OCI-LY1 (cell line): Measurements from ENCODE around the gene AP5S1.

Experiments
- H2AFZ ChIP-seq: fragments of 200-600 bp; sonication (generic), shearing (Covaris generic); 2 replicates; pipeline ENCODE4 v1.6.0; 2014; ENCODE audit warnings: antibody characterized with exemption, mild to moderate bottlenecking, low read length
- H3F3A ChIP-seq: fragments of 200-600 bp; sonication (generic), shearing (Covaris generic); 2 replicates; pipeline ENCODE4 v1.6.0; 2014; ENCODE audit warnings: mild to moderate bottlenecking, antibody characterized with exemption, low read length, moderate library complexity; ENCODE audit not compliant: insufficient read depth
- H3K27ac ChIP-seq: fragments of 200-600 bp; sonication (generic); 2 replicates; pipeline ENCODE4 v1.5.1; 2014; ENCODE audit warnings: low read length, mixed run types, mild to moderate bottlenecking, low read depth; ENCODE audit not compliant: poor library complexity, severe bottlenecking
- H3K27me3 ChIP-seq: fragments of 200-600 bp; sonication (generic); 2 replicates; pipeline ENCODE4 v1.6.0; 2014; ENCODE audit warnings: antibody characterized with exemption, mild to moderate bottlenecking, low read length, moderate library complexity; ENCODE audit not compliant: insufficient read depth
- H3K36me3 ChIP-seq: fragments of 200-600 bp; sonication (generic); 2 replicates; pipeline ENCODE4 v1.6.1; 2014; ENCODE audit warnings: mild to moderate bottlenecking, antibody characterized with exemption, low read length, moderate library complexity, mixed read lengths; ENCODE audit not compliant: insufficient read depth
- H3K4me1 ChIP-seq: fragments of 200-600 bp; sonication (generic); 2 replicates; pipeline ENCODE4 v1.5.1; 2014; ENCODE audit warnings: mild to moderate bottlenecking, low read length, moderate library complexity; ENCODE audit not compliant: insufficient read depth, severe bottlenecking
- H3K4me2 ChIP-seq: fragments of 200-600 bp; sonication (generic), shearing (Covaris generic); 2 replicates; pipeline ENCODE4 v1.6.1; 2014; ENCODE audit warnings: low read length
- H3K4me3 ChIP-seq: fragments of 200-600 bp; sonication (generic); 2 replicates; pipeline ENCODE4 v1.5.1; 2014; ENCODE audit warnings: low read length, low read depth, mild to moderate bottlenecking, mixed read lengths; ENCODE audit not compliant: poor library complexity, severe bottlenecking
- H3K79me2 ChIP-seq: fragments of 200-600 bp; shearing (Covaris generic); 2 replicates; pipeline ENCODE4 v1.6.1; 2016; ENCODE audit warnings: mixed run types, low read length, mixed read lengths; ENCODE audit not compliant: insufficient read depth
- H3K9ac ChIP-seq: fragments of 200-600 bp; sonication (generic), shearing (Covaris generic); 2 replicates; pipeline ENCODE4 v1.6.1; 2014; ENCODE audit warnings: mild to moderate bottlenecking, low read length, mixed read lengths
- H3K9me2 ChIP-seq: fragments of 200-600 bp; sonication (generic), shearing (Covaris generic); 2 replicates; pipeline ENCODE4 v1.6.1; 2014; ENCODE audit warnings: low read depth, mild to moderate bottlenecking, low read length, mixed read lengths
- H3K9me3 ChIP-seq: fragments of 200-600 bp; shearing (Covaris generic); 2 replicates; pipeline ENCODE4 v1.6.1; 2014; ENCODE audit warnings: low read length, mixed read lengths
- H4K20me1 ChIP-seq: fragments of 200-600 bp; sonication (generic), shearing (Covaris generic); 2 replicates; pipeline ENCODE4 v1.6.0; 2016; ENCODE audit warnings: mild to moderate bottlenecking, low read length; ENCODE audit not compliant: insufficient read depth
- EZH2 ChIP-seq: fragments of 200-600 bp; sonication (generic), shearing (Covaris generic); IDR thresholded peaks from 2 replicates; pipeline ENCODE4 v1.8.0; 2017; ENCODE audit warnings: borderline replicate concordance, mixed run types, mild to moderate bottlenecking, antibody characterized with exemption, low read length, moderate library complexity, mixed read lengths
- TF ChIP-seq, protein P1 (sequence below): fragments of 200-600 bp; sonication (generic), shearing (Covaris generic); IDR thresholded peaks from 2 replicates; pipeline ENCODE4 v1.5.1; 2017; ENCODE audit warnings: mild to moderate bottlenecking, antibody characterized with exemption, low read length, moderate library complexity, mixed read lengths

The AP5S1 gene

DNA sequence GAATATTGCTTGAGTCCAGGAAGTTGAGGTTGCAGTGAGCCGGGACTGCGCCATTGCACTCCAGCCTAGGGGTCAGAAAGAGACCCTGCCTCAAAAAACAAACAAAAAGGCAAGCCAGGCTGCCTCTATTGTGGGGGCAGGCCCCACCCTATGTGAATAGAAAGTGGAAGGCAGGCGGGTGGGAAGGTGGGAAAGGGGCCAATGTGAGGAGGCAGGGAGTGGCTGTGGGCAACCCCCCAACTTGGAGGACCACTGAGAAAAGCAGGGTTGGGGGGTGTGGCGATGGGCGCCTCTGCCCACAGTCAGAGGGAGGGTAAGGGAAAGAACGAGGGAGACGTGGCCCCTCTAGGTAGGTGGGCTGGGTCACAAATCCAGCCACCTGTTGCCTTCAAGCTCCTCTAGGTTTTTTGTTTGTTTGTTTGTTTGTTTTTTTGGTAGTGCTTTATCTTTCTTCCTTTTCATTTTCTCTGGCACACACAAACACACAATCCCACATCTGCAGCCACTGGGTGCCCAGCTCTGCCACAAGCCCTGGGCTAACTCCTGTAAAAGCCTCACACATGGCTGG, 5.3 kb upstream of the AP5S1 start:
- peaks cover 39% of the 10 kb centered on the region for H3K4me1 ChIP-seq

DNA sequence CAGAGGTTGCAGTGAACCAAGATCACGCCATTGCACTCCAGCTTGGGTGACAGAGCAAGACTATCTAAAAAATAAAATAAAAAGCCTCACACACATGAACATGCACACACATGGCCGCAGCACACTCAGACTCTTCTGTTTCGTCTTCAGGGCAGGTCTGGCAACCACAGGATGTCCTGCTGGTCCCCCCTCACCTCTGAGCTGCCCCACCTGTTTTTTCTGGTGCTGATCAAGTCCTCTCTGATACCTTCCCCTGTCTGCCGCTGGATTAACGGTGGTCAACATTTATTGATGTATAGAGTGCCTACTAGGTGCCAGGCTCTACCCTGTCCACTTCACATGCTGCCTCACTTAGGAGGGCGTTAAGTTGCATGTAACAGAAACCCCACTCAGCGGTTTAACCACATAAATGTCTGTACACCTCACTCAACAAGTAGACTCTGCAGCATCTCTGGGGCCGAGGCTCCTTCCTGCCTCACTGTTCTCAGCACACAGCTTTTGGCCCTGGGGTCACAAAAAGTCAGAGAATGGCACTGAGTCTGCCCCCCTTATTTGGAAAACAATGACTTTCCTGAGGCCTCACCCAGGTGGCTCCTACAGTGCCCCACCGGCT, 4.5 kb upstream of the AP5S1 start:
- Histone ChIP-seq H4K20me1 (no peaks in the 10 kb centered on the region), H3K27me3 (no peaks in the 10 kb centered on the region; the same call in 1 of the 2 replicates), H3K9me3 (no peaks in the 10 kb centered on the region), H3K4me2 (no peak overlapping the region), H3F3A (no peaks in the 10 kb centered on the region), H3K9me2 (no peaks in the 10 kb centered on the region), H3K27ac (no peak overlapping the region), H2AFZ (no peak overlapping the region), H3K4me3 (no peak overlapping the region), H3K79me2 (no peaks in the 10 kb centered on the region), H3K9ac (no peak overlapping the region), H3K4me1 (peaks cover 39% of the 10 kb centered on the region), H3K36me3 (no peaks in the 10 kb centered on the region)
- no peak for TF ChIP-seq EZH2
- TF ChIP-seq, protein P1, sequence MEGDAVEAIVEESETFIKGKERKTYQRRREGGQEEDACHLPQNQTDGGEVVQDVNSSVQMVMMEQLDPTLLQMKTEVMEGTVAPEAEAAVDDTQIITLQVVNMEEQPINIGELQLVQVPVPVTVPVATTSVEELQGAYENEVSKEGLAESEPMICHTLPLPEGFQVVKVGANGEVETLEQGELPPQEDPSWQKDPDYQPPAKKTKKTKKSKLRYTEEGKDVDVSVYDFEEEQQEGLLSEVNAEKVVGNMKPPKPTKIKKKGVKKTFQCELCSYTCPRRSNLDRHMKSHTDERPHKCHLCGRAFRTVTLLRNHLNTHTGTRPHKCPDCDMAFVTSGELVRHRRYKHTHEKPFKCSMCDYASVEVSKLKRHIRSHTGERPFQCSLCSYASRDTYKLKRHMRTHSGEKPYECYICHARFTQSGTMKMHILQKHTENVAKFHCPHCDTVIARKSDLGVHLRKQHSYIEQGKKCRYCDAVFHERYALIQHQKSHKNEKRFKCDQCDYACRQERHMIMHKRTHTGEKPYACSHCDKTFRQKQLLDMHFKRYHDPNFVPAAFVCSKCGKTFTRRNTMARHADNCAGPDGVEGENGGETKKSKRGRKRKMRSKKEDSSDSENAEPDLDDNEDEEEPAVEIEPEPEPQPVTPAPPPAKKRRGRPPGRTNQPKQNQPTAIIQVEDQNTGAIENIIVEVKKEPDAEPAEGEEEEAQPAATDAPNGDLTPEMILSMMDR, result no peak

More for the DNA sequence above, 5.3 kb upstream of the AP5S1 start:
- H3K27me3 ChIP-seq, result no peaks in the 10 kb centered on the region; the same call in 1 of the 2 replicates
- no peaks in the 10 kb centered on the region for H3K9me3 ChIP-seq
- no peak overlapping the region for H3K4me3 ChIP-seq
- H3K36me3 ChIP-seq, result no peaks in the 10 kb centered on the region
- TF ChIP-seq, protein P1, result no peak
- no peak for TF ChIP-seq EZH2
- no peaks in the 10 kb centered on the region for H4K20me1 ChIP-seq
- no peak overlapping the region for H3K27ac ChIP-seq
- H3F3A ChIP-seq, result no peaks in the 10 kb centered on the region
- H3K9me2 ChIP-seq, result no peaks in the 10 kb centered on the region
- no peak overlapping the region for H3K9ac ChIP-seq
- no peaks in the 10 kb centered on the region for H3K79me2 ChIP-seq
- no peak overlapping the region for H3K4me2 ChIP-seq
- H2AFZ ChIP-seq, result no peak overlapping the region

DNA sequence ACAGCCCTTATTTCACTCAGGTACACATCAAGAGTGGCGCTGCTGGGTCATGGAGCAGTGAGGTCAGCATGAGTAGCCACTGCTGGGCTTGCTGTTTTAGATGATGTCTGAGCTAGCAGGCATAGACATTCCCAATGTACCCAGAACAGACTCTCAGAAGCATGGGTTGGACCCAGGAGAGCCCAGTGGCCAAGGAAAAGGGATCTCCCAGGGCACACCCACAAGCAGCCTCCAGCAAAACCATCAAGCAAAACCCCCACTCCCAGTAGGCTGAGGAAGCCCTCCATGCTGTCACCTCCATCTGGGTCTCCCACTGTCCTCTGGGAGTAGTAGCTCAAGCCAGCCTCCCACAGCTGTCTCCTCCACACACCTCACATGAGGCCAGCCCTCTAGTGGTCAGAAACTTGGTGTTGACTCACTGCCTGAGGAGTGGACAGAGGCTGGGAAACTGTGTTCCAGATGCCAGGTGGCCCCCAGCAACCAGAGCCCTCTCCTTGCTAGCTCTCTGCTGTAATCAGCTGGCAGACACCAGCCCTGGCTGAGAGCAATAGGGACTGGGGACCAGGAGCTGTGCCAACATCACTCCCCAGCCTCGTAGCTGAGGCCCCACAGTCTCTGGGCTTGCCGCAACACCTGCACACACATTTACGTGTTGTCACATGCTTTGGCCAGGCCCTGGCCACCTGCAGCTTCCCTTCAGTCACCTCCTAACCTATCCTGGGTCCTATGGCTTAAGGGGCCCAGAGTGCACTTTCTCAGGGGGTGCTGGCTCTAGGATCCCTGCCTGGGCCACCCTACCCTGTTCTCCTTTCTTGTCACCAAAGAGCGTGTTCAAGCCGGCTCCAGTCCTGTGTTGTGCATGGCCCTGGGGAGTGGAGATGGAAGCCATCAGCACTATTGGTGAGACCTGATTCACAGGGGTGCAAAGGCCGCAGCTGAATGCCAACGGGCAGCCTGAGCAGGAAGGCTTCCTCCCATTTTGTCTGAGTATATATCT, 1.9 kb upstream of the AP5S1 start:
- Histone ChIP-seq H3K9ac (no peak overlapping the region; the same call in 1 of the 2 replicates), H3K36me3 (peaks cover 11% of the 10 kb centered on the region; the same call in 1 of the 2 replicates), H3K27me3 (no peaks in the 10 kb centered on the region; the same call in 1 of the 2 replicates), H3K4me2 (no peak overlapping the region; the same call in 1 of the 2 replicates), H3K79me2 (no peaks in the 10 kb centered on the region), H3K9me3 (no peaks in the 10 kb centered on the region), H3K4me3 (no peak overlapping the region), H3K4me1 (peaks cover 32% of the 10 kb centered on the region), H3F3A (no peaks in the 10 kb centered on the region), H2AFZ (no peak overlapping the region), H3K27ac (no peak overlapping the region), H3K9me2 (no peaks in the 10 kb centered on the region), H4K20me1 (no peaks in the 10 kb centered on the region)
- TF ChIP-seq EZH2, result no peak
- TF ChIP-seq, protein P1, result peak; percentile 65
